ENCODE results near the gene E2F6.

DNA sequence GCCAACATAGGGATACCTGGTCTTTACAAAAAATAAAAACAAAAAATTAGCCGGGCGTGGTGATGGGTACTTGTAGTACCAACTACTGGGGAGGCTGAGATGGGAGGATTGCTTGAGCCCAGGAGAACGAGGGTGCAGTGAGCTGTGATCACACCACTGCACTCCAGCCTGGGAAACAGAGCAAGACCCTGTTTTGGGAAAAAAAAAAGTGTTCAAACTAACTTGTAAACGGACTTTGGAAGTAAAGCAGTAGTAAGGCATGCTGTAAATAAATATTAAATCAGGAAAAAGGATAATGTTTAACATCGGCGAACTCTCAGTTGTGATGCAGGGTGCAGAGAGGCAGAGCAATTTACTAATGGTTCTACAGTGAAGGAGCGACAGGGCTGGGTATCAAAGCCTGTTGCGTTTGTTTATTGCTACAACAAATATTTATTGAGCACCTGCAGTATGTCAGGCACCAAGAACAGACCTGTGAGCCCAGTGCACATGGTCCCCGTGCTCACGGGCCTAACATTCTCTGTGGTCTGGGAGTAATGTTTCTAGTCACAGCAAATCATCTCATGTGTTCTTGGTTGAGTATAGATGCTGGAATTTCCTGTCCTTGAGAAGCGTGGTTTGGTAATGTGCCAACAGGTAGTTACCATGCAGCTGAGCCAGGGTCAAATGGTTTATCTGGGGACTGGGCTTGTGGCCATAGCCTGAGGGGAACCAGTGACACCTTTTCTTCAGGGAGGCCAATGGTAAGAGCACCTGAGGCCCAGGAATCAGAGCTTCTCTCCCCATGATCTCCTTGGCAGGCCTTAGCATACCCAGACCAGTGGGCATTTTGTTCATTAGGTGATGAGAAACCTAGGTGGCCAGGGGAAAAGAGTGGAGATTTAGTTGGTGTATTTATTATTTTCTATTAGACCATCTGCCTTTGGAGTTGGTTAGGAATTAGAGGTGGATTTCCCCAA lies 40.0 kb upstream of the E2F6 start:
- TF ChIP-seq FOXM1 (IDR thresholded peaks at IDR 0.05; ENCODE audit: low read depth, low read length) (no peak), YY1 (IDR thresholded peaks at IDR 0.05; ENCODE audit: low read depth, low read length) (no peak)
- TF ChIP-seq, protein P1, sequence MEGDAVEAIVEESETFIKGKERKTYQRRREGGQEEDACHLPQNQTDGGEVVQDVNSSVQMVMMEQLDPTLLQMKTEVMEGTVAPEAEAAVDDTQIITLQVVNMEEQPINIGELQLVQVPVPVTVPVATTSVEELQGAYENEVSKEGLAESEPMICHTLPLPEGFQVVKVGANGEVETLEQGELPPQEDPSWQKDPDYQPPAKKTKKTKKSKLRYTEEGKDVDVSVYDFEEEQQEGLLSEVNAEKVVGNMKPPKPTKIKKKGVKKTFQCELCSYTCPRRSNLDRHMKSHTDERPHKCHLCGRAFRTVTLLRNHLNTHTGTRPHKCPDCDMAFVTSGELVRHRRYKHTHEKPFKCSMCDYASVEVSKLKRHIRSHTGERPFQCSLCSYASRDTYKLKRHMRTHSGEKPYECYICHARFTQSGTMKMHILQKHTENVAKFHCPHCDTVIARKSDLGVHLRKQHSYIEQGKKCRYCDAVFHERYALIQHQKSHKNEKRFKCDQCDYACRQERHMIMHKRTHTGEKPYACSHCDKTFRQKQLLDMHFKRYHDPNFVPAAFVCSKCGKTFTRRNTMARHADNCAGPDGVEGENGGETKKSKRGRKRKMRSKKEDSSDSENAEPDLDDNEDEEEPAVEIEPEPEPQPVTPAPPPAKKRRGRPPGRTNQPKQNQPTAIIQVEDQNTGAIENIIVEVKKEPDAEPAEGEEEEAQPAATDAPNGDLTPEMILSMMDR (IDR thresholded peaks at IDR 0.05 in 2 of 3, conservative IDR thresholded peaks at IDR 0.05 in 1 of 3; ENCODE audit: control insufficient read depth in 2 of 3, extremely low read depth in 1 of 3, insufficient read depth in 1 of 3, low read depth in 3 of 3, low read length in 3 of 3): no peak
- TF ChIP-seq, protein P2, sequence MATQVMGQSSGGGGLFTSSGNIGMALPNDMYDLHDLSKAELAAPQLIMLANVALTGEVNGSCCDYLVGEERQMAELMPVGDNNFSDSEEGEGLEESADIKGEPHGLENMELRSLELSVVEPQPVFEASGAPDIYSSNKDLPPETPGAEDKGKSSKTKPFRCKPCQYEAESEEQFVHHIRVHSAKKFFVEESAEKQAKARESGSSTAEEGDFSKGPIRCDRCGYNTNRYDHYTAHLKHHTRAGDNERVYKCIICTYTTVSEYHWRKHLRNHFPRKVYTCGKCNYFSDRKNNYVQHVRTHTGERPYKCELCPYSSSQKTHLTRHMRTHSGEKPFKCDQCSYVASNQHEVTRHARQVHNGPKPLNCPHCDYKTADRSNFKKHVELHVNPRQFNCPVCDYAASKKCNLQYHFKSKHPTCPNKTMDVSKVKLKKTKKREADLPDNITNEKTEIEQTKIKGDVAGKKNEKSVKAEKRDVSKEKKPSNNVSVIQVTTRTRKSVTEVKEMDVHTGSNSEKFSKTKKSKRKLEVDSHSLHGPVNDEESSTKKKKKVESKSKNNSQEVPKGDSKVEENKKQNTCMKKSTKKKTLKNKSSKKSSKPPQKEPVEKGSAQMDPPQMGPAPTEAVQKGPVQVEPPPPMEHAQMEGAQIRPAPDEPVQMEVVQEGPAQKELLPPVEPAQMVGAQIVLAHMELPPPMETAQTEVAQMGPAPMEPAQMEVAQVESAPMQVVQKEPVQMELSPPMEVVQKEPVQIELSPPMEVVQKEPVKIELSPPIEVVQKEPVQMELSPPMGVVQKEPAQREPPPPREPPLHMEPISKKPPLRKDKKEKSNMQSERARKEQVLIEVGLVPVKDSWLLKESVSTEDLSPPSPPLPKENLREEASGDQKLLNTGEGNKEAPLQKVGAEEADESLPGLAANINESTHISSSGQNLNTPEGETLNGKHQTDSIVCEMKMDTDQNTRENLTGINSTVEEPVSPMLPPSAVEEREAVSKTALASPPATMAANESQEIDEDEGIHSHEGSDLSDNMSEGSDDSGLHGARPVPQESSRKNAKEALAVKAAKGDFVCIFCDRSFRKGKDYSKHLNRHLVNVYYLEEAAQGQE (IDR thresholded peaks at IDR 0.05; ENCODE audit: low read depth, low read length): no peak
